NCI-H2196 treated with DMSO at 0.1 percent for 48 hours (cell line): ENCODE data around the gene REPS1.

Experiments used
- DNase-seq: peaks from one replicate; lab custom pipeline; 2025; ENCODE audit not compliant: unreplicated experiment; lab: John Stamatoyannopoulos, UW

REPS1 gene

DNA sequence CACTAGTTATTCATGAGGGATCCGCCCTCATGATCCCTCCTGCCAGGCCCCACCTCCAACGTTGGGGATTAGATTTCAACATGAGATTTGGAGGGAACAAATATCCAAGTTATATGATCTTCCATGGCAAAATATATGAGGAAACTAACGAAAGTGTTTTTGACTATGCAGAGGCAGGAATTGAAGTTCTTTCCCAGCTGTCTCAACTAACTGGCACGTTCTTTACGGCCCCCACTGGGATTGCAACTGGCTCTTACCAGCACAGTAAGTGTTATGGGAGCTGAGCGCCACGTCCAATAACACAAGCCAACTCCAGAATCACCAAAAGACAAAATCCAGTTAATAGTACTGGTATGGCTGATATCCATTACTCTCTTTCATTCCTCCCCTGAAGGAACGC lies 125.6 kb downstream of the REPS1 start:
- no peak for DNase-seq

DNA sequence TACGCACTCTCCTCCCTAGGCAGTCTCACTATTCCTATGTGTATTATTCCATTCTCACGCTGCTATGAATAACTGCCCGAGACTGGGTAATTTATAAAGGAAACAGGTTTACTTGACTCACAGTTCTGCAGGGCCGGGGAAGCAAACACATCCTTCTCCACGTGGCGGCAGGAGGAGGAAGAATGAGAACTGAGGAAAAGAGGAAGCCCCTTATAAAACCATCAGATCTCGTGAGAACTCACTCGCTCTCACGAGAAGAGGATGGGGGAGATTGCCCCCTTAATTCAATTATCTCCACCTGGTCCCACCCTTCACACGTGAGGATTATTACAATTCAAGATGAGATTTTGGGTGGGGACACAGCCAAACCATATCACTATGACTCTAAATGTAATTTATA lies 130.3 kb downstream of the REPS1 start:
- DNase-seq: no peak

DNA sequence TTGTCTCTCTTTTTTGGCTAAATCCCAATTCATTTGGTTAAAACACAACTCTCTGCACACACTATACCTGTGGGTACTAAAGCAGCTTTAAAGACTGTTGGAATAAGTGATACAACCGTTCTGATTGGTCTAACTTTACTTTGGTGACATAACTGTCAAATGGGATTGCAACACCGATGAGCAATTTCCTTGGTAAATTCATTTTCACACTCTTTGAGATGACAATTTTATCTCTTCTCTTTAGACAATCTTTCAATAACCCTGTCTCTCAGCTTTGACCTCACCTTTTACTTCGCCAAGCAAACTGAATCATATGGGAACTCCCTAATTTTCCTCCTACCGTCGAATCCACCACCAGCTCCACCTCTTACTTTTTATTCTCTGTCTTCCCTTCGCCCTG lies 131.4 kb downstream of the REPS1 start:
- no peak for DNase-seq
